ENCODE results near the gene ISYNA1. TPM values are rescaled to one million over a fixed set of nuclear protein-coding genes. Genes with fewer than 3 reads are reported as not detected.

The ISYNA1 gene
- total RNA-seq, 1 donor from 2014 or later, result 153 TPM

DNA sequence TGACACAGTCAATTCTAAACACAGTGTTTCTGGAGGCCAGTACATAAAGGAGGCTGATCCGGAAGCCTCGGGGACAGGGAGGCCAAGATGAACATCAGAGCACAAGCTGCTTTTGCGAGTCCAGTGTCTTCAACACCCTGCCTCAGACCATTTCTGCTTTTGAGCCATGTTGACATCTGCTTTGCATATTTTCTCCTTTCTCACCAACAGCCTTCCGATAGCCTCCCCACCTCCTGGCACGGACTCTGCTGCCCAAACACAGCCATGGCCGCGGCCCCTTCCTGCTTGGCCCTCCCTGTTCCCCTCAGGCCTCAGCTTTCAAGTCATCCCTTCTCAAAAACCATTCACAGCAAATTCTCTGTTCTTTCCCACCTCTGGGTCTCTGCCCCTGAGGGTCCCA, 44.1 kb downstream of the ISYNA1 start:
- FAIRE-seq (no peak), DNase-seq (ENCODE audit: low read depth) (no peak)
- Histone ChIP-seq H3K79me2 (ENCODE audit: insufficient read depth, low read length) (no peaks in the 10 kb centered on the region), H3K4me1 (ENCODE audit: insufficient read depth, low read length) (peaks cover under 1% of the 10 kb centered on the region), H3K27ac (ENCODE audit: low read depth, low read length) (no peak overlapping the region), H3K9ac (ENCODE audit: low read length) (no peak overlapping the region), H2AFZ (ENCODE audit: low read depth, low read length) (no peak overlapping the region), H3K27me3 (ENCODE audit: insufficient read depth, low read length) (peaks cover 2% of the 10 kb centered on the region), H3K36me3 (ENCODE audit: insufficient read depth, low read length) (no peaks in the 10 kb centered on the region), H3K4me2 (ENCODE audit: low read length) (no peak overlapping the region), H3K4me3 (ENCODE audit: insufficient read depth, low read depth, low read length) (no peak overlapping the region), H3K9me3 (ENCODE audit: insufficient read depth, low read depth, low read length) (no peaks in the 10 kb centered on the region), H4K20me1 (ENCODE audit: insufficient read depth, low read length) (peaks cover 12% of the 10 kb centered on the region)
- TF ChIP-seq EZH2 (IDR thresholded peaks at IDR 0.05; ENCODE audit: insufficient read depth, low read length), result no peak
- TF ChIP-seq, protein P1, sequence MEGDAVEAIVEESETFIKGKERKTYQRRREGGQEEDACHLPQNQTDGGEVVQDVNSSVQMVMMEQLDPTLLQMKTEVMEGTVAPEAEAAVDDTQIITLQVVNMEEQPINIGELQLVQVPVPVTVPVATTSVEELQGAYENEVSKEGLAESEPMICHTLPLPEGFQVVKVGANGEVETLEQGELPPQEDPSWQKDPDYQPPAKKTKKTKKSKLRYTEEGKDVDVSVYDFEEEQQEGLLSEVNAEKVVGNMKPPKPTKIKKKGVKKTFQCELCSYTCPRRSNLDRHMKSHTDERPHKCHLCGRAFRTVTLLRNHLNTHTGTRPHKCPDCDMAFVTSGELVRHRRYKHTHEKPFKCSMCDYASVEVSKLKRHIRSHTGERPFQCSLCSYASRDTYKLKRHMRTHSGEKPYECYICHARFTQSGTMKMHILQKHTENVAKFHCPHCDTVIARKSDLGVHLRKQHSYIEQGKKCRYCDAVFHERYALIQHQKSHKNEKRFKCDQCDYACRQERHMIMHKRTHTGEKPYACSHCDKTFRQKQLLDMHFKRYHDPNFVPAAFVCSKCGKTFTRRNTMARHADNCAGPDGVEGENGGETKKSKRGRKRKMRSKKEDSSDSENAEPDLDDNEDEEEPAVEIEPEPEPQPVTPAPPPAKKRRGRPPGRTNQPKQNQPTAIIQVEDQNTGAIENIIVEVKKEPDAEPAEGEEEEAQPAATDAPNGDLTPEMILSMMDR (IDR thresholded peaks at IDR 0.05; ENCODE audit: insufficient read depth, low read depth, low read length), result no peak
- Mint-ChIP-seq H3K27me3 (ENCODE audit: low read depth, unreplicated experiment) (peaks cover 28% of the 10 kb centered on the region), H3K9me3 (ENCODE audit: unreplicated experiment) (no peaks in the 10 kb centered on the region), H3K36me3 (ENCODE audit: low read depth, unreplicated experiment) (no peaks in the 10 kb centered on the region), H3K4me1 (ENCODE audit: low read depth, unreplicated experiment) (no peaks in the 10 kb centered on the region), H3K4me3 (ENCODE audit: unreplicated experiment) (no peak overlapping the region), H3K27ac (ENCODE audit: unreplicated experiment) (no peak overlapping the region)

- no peak overlapping the region for H3K4me3 ChIP-seq (ENCODE audit: insufficient read depth, low read depth, low read length)
- no peak overlapping the region for H3K4me2 ChIP-seq (ENCODE audit: low read length)
- peaks cover 15% of the 10 kb centered on the region for H4K20me1 ChIP-seq (ENCODE audit: insufficient read depth, low read length)
- peaks cover 9% of the 10 kb centered on the region for H3K4me1 ChIP-seq (ENCODE audit: insufficient read depth, low read length)
- DNase-seq (ENCODE audit: low read depth) (no peak), FAIRE-seq (no peak)
- Mint-ChIP-seq H3K4me1 (ENCODE audit: low read depth, unreplicated experiment) (no peaks in the 10 kb centered on the region), H3K27ac (ENCODE audit: unreplicated experiment) (no peak overlapping the region), H3K27me3 (ENCODE audit: low read depth, unreplicated experiment) (peaks cover 23% of the 10 kb centered on the region), H3K4me3 (ENCODE audit: unreplicated experiment) (no peak overlapping the region), H3K9me3 (ENCODE audit: unreplicated experiment) (no peaks in the 10 kb centered on the region), H3K36me3 (ENCODE audit: low read depth, unreplicated experiment) (no peaks in the 10 kb centered on the region)
- no peaks in the 10 kb centered on the region for H3K36me3 ChIP-seq (ENCODE audit: insufficient read depth, low read length)
- no peak overlapping the region for H3K27ac ChIP-seq (ENCODE audit: low read depth, low read length)
- H3K9me3 ChIP-seq (ENCODE audit: insufficient read depth, low read depth, low read length), result no peaks in the 10 kb centered on the region
- no peak overlapping the region for H2AFZ ChIP-seq (ENCODE audit: low read depth, low read length)
- no peaks in the 10 kb centered on the region for H3K79me2 ChIP-seq (ENCODE audit: insufficient read depth, low read length)
- TF ChIP-seq EZH2 (IDR thresholded peaks at IDR 0.05; ENCODE audit: insufficient read depth, low read length), result no peak
- TF ChIP-seq, protein P1 (IDR thresholded peaks at IDR 0.05; ENCODE audit: insufficient read depth, low read depth, low read length), result no peak
- H3K27me3 ChIP-seq (ENCODE audit: insufficient read depth, low read length), result peaks cover 2% of the 10 kb centered on the region
- no peak overlapping the region for H3K9ac ChIP-seq (ENCODE audit: low read length)
These were observed 45.0 kb downstream of the ISYNA1 start for GRCh38 chr19:18392926-18393325.

- Histone ChIP-seq H3K4me3 (ENCODE audit: insufficient read depth, low read depth, low read length) (no peak overlapping the region), H3K4me2 (ENCODE audit: low read length) (no peak overlapping the region), H3K79me2 (ENCODE audit: insufficient read depth, low read length) (peaks cover 2% of the 10 kb centered on the region), H4K20me1 (ENCODE audit: insufficient read depth, low read length) (peaks cover 17% of the 10 kb centered on the region), H2AFZ (ENCODE audit: low read depth, low read length) (no peak overlapping the region), H3K27ac (ENCODE audit: low read depth, low read length) (no peak overlapping the region), H3K36me3 (ENCODE audit: insufficient read depth, low read length) (no peaks in the 10 kb centered on the region), H3K4me1 (ENCODE audit: insufficient read depth, low read length) (peaks cover 10% of the 10 kb centered on the region), H3K27me3 (ENCODE audit: insufficient read depth, low read length) (peaks cover 2% of the 10 kb centered on the region), H3K9ac (ENCODE audit: low read length) (no peak overlapping the region), H3K9me3 (ENCODE audit: insufficient read depth, low read depth, low read length) (no peaks in the 10 kb centered on the region)
- Mint-ChIP-seq H3K36me3 (ENCODE audit: low read depth, unreplicated experiment) (no peaks in the 10 kb centered on the region), H3K4me1 (ENCODE audit: low read depth, unreplicated experiment) (no peaks in the 10 kb centered on the region), H3K27ac (ENCODE audit: unreplicated experiment) (no peak overlapping the region), H3K4me3 (ENCODE audit: unreplicated experiment) (no peak overlapping the region), H3K9me3 (ENCODE audit: unreplicated experiment) (no peaks in the 10 kb centered on the region), H3K27me3 (ENCODE audit: low read depth, unreplicated experiment) (peaks cover 18% of the 10 kb centered on the region)
- no peak for TF ChIP-seq EZH2 (IDR thresholded peaks at IDR 0.05; ENCODE audit: insufficient read depth, low read length)
- TF ChIP-seq, protein P1 (IDR thresholded peaks at IDR 0.05; ENCODE audit: insufficient read depth, low read depth, low read length), result no peak
- peak; percentile 53 for DNase-seq (ENCODE audit: low read depth)
- FAIRE-seq, result no peak
These were observed 45.5 kb downstream of the ISYNA1 start for GRCh38 chr19:18392417-18392816.

Measured in astrocyte (in vitro differentiated cells and primary cell).